Coronary artery (tissue), 2 donors: Measurements from ENCODE around the gene RASGRF2.
"Not testable (repeated sequence)": the region's sequence is repeated elsewhere in the genome, so short reads cannot be mapped to it uniquely, and the experiment has no call there.

Source experiments
- DNase-seq: peaks from one replicate; pipeline ENCODE4 v3.0.0-alpha.2; 2017; ENCODE audit warnings: low spot score
- H3K27ac ChIP-seq, 2 donors: fragments of 200-600 bp; sonication (generic); one replicate each; pipeline ENCODE4 v1.5.1; 2016 to 2019
- H3K4me3 ChIP-seq: fragments of 200-600 bp; sonication (generic); 2 replicates; pipeline ENCODE4 v1.5.1; 2016; ENCODE audit warnings: mild to moderate bottlenecking, moderate library complexity
- TF ChIP-seq, protein P1 (sequence below): fragments of 200-600 bp; sonication (generic); IDR thresholded peaks from one replicate; pipeline ENCODE4 v1.5.1; 2019; ENCODE audit warnings: antibody characterized with exemption

The RASGRF2 gene

GRCh38 chr5:81035522-81035921, 75.4 kb downstream of the RASGRF2 start:
- Histone ChIP-seq H3K4me3 (no peak overlapping the region), H3K27ac (no peak overlapping the region)
- TF ChIP-seq, protein P1, sequence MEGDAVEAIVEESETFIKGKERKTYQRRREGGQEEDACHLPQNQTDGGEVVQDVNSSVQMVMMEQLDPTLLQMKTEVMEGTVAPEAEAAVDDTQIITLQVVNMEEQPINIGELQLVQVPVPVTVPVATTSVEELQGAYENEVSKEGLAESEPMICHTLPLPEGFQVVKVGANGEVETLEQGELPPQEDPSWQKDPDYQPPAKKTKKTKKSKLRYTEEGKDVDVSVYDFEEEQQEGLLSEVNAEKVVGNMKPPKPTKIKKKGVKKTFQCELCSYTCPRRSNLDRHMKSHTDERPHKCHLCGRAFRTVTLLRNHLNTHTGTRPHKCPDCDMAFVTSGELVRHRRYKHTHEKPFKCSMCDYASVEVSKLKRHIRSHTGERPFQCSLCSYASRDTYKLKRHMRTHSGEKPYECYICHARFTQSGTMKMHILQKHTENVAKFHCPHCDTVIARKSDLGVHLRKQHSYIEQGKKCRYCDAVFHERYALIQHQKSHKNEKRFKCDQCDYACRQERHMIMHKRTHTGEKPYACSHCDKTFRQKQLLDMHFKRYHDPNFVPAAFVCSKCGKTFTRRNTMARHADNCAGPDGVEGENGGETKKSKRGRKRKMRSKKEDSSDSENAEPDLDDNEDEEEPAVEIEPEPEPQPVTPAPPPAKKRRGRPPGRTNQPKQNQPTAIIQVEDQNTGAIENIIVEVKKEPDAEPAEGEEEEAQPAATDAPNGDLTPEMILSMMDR: no peak
- DNase-seq: no peak

GRCh38 chr5:81038495-81038894, 78.3 kb downstream of the RASGRF2 start:
- no peak overlapping the region for H3K27ac ChIP-seq
- TF ChIP-seq, protein P1: no peak
- H3K4me3 ChIP-seq: no peak overlapping the region
- DNase-seq: no peak

DNA sequence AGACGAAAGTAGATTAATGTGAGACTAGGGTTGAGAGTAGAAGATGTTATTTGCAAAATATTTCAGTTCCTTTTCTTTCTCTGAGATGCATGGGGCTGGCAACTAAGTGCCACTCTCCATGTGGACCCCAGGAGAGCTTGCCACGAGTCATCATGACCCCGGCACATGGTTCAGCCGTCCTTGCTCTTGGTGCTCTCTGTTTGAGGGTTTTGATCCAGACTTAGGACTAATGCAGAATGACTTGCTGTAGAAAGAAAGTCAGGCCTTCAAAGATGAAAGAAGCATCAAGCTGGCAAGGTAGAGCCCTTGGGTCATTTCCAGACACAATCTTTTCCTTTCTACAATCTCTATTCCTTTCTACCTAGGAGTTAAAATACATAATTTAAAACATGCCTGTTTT, 84.7 kb downstream of the RASGRF2 start:
- no peak overlapping the region for H3K27ac ChIP-seq
- TF ChIP-seq, protein P1: no peak
- H3K4me3 ChIP-seq: no peak overlapping the region
- DNase-seq: no peak

GRCh38 chr5:81045389-81045807, 85.2 kb downstream of the RASGRF2 start:
- Histone ChIP-seq H3K4me3 (no peak overlapping the region), H3K27ac (no peak overlapping the region)
- DNase-seq: no peak
- TF ChIP-seq, protein P1: no peak

- H3K27ac ChIP-seq: no peak overlapping the region
- TF ChIP-seq, protein P1: no peak
- no peak overlapping the region for H3K4me3 ChIP-seq
- DNase-seq: no peak
Measured at GRCh38 chr5:81046041-81046440, 85.9 kb downstream of the RASGRF2 start.

DNA sequence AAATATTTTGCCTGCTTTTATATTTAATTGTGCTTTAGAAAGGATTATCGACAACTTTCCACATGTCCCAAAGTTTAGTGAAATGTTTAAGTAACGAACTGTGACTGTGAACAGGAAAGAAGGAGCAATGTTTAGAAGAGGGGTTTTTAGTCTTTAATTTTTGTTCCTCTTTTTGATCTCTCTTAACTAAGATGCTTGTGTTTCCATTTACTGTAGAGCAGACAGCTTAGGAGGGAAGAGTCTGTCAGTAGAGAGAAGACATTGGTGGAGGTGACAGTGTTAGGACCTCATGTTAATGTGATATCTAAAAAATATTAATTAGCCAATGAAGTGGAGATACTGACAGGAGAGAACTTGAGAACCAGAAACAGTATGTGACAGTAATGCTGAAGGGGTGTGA, 92.2 kb downstream of the RASGRF2 start:
- no peak overlapping the region for H3K27ac ChIP-seq
- DNase-seq: no peak
- H3K4me3 ChIP-seq: no peak overlapping the region
- TF ChIP-seq, protein P1: no peak

DNA sequence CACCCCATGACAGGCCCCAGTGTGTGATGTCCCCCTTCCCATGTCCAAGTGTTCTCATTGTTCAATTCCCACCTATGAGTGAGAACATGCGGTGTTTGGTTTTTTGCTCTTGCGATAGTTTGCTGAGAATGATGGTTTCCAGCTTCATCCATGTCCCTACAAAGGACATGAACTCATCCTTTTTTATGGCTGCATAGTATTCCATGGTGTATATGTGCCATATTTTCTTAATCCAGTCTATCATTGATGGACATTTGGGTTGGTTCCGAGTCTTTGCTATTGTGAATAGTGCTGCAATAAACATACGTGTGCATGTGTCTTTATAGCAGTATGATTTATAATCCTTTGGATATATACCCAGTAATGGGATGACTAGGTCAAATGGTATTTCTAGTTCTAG, 93.1 kb downstream of the RASGRF2 start:
- not testable (repeated sequence) for H3K4me3 ChIP-seq, H3K27ac ChIP-seq, DNase-seq

GRCh38 chr5:81058121-81058520, 98.0 kb downstream of the RASGRF2 start:
- DNase-seq: no peak
- Histone ChIP-seq H3K27ac (no peak overlapping the region), H3K4me3 (no peak overlapping the region)
- TF ChIP-seq, protein P1: no peak
